KBM-7 (cell line): ENCODE data around the gene LSAMP.

Source experiments
- DNase-seq: peaks from one replicate; pipeline ENCODE4 v3.0.0-alpha.2; 2015
- in situ Hi-C: fragments of 300-500 bp; cut with MboI; formaldehyde crosslinking; loops from 2 replicates; pipeline ENCODE4 v1.14.3; 2020; ENCODE audit warnings: low sequenced_read_pairs, low pct_unique_long_range_greater_than_20kb, mixed read lengths

The LSAMP gene

DNA sequence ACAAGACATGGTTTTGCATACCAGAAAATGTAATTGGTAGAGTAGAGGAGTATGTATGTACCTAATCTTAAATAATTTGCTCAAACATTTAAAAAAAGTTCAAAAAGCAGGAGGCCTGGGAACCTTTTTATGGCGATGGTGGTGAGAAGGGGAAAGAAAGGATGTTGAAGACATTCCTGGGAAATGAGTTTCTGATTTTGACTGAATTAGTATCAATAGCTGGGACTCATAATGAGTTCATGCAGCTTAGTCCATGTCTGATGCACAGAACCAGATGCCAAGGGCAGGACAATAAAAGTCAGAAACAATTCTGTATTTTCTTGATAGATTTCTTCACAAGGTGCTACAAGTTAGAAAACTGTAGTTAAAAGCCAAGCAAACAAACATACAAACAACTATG lies 426.6 kb downstream of the LSAMP start:
- in situ Hi-C loops: no loop called here
- DNase-seq: no peak

- no peak for DNase-seq
- in situ Hi-C loops: no loop called here
Measured at GRCh38 chr3:116015931-116016330, 429.4 kb downstream of the LSAMP start.

GRCh38 chr3:116007000-116007399 lies 438.3 kb downstream of the LSAMP start:
- in situ Hi-C loops: no loop called here
- DNase-seq: no peak

DNA sequence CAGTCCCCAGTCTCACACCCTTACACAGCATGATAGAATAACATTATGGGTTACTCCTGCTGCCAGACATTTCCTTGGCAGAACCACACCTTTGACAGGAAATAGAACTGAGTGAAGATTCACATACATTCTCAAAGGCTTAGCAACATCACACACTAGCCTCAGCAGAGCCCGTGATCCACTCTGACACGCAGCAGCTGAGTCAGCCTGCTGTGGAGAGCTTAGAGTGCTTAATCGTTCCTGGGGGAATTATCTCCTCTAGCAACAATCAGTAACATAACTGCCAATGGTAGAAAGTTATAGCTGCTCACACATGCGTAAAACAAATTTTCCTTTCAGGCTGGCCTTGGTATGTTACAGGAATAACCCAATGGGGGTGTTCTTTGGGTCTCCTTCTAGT lies 439.9 kb downstream of the LSAMP start:
- DNase-seq: no peak
- in situ Hi-C loops: no loop called here

DNA sequence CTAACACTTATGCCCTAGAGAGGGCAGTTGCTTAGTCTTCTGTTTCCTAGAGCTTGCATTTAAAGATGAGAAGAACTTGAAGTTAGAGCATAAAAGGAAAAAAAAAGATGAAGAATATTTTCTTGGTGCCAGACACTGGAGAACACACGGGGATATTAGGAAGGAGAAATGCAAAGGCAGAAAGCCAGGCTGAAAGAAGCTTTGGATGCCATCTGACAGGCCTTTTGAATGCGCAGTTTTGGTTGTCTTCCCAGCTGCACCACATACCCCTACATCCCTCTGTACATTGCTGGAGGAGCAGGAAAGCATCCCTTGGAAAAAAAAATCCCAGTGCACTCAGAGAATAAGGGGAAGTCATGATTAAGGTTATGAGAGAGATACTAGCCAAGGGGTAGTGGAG lies 443.1 kb downstream of the LSAMP start:
- in situ Hi-C loops: no loop called here
- no peak for DNase-seq

- in situ Hi-C loops: no loop called here
Measured at GRCh38 chr3:116001151-116001621, 444.1 kb downstream of the LSAMP start.

DNA sequence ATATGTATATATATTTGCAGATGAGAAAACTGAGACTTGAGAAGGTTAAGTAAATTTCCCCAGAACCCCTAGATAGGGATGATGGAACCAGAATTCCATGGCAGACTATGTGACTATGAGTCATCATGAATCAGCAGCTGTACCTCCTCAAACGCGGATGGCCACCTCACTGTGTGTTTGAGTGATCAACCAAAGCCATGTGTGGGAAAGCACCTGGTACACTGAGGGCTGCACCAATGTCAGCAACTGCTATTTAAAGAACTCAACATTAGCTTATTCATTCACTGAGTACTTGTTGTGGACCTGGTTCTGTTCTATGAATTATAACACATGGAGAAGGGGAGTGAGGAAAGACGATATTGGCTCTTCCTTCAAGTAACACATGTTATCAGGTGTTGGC lies 445.0 kb downstream of the LSAMP start:
- in situ Hi-C loops: no loop called here
- DNase-seq: no peak

More at GRCh38 chr3:116001151-116001621, 444.1 kb downstream of the LSAMP start:
- no peak for DNase-seq

DNA sequence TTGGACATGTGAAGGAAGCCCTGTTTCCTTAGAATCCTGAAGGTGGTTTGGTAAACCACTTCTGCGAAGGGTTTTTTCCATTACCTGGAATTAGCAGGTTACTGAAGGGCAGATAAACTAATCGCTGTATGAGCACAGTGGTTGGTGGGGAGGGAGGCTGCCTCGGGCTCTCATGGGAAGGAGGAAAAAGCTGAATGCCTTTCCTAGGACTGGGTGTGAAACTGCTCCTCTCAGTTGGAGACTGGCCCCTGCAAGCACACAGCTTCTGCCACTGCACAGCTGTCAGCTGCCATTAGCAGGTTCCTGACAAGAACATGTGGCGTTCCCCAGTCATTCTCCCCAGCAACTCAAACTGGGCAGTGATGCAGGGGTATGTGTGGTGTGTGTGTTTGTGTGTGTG lies 445.7 kb downstream of the LSAMP start:
- no peak for DNase-seq
- in situ Hi-C loops: no loop called here

GRCh38 chr3:115999001-115999585 lies 446.2 kb downstream of the LSAMP start:
- DNase-seq: no peak
- in situ Hi-C loops: no loop called here

DNA sequence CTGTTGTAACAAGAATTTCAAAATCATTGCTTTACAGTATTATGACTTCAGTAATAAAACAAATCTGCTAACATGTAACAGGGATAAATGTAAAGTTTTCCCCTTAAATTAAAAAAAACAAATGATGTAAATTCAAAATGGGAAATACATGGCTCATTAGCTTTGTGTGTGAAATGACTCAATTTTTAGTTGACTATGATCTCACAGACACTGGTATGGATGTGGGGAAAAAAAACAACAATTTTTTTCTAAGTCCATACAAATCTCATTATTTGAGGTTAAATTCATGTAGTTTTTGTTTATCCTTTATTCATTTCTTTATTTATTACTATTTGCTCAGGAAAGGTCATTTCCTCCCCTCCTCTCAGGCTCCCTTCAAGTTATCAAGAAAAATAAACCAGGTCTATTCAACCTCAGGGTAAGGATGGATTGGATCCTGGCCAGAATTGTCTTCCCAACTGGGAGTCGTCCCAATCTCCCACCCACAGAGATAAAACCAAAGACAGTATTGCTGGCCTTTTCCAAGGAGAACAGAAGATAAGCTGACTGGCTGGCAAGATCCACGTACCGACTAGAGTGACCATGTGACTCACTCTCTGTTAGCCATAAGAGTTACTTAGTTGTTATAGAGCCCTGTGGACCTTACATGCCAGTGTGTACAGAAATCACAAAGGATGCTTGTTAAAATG lies 448.7 kb downstream of the LSAMP start:
- no peak for DNase-seq
- in situ Hi-C loops: no loop called here

GRCh38 chr3:115990669-115991068 lies 454.6 kb downstream of the LSAMP start:
- in situ Hi-C loops: no loop called here
- DNase-seq: no peak

- no peak for DNase-seq
- in situ Hi-C loops: no loop called here
Measured at GRCh38 chr3:115989684-115990421, 455.4 kb downstream of the LSAMP start.

DNA sequence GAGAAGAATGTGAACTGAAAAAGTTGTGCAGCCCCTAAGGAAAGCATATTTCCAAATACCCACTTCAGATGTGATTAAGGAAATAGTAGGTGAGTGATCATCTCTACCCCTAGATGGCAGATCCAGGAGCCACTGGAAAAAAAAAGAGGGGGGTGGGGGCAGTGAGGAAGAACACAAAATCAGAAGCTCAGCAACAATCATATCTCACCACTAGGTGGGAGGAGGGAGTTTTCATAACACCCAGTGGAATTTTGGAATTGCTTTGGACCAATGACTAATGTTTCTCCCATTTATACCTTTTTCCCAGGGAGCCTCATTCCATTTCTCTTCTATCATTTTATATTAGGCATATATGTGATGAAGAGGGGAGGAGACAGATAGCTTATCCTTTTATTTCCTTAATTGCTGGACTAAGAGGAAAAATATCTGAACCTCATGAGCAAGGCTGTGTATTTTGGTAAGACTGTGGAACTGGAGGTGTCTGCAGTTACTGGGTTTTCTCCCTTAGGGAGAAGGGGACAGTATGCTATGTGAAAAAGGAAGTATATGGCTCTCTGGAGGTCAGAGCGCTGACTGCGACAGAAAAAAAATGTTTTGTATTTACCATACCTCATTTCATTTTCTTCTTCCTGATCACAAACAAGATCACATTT lies 458.6 kb downstream of the LSAMP start:
- in situ Hi-C loops: no loop called here
- DNase-seq: peak; percentile 58

- in situ Hi-C loops: no loop called here
- DNase-seq: no peak
Measured at GRCh38 chr3:115982629-115983028, 462.7 kb downstream of the LSAMP start.

DNA sequence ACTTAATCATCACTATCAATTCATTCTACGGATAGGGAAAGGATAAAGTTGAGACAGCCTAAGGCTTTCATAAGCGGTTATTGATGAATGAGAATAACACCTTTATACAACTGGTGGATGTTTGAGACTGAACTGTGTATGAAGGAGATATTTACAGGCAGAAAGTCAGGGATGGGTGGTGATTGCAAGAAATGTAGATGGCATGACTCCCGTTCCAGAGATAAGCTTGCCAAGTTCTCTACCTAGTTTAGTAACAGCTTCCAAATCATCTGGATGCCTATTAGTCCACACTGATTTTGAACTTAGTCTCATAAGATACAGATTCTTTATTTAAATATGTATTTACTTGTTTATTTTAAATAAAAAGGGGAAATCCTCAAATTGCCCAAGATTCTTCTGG lies 463.2 kb downstream of the LSAMP start:
- no peak for DNase-seq
- in situ Hi-C loops: no loop called here

- no peak for DNase-seq
- in situ Hi-C loops: no loop called here
Measured at GRCh38 chr3:115980709-115981108, 464.6 kb downstream of the LSAMP start.

DNA sequence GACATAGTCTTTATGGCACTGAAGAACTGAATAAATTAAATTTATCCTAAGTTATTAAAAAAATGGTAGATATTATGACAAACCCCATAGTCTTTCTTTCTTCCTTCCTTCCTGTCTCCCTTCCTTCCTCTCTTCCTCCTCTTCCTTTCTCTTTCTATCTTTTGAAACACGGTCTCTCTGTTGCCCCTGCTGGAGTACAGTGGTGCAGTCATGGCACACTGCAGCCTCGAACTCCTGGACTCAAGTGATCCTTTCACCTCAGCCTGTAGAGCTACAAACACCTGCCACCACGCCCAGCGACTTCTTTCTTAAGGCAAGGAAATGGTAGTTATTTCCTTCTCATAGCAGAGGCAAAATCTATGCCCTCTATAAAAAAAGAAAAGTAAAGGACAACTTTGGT lies 467.4 kb downstream of the LSAMP start:
- in situ Hi-C loops: no loop called here

GRCh38 chr3:115975796-115976195 lies 469.5 kb downstream of the LSAMP start:
- no peak for DNase-seq
- in situ Hi-C loops: no loop called here

More for the DNA sequence above, 467.4 kb downstream of the LSAMP start:
- no peak for DNase-seq

GRCh38 chr3:115975353-115975752 lies 469.9 kb downstream of the LSAMP start:
- no peak for DNase-seq
- in situ Hi-C loops: no loop called here

DNA sequence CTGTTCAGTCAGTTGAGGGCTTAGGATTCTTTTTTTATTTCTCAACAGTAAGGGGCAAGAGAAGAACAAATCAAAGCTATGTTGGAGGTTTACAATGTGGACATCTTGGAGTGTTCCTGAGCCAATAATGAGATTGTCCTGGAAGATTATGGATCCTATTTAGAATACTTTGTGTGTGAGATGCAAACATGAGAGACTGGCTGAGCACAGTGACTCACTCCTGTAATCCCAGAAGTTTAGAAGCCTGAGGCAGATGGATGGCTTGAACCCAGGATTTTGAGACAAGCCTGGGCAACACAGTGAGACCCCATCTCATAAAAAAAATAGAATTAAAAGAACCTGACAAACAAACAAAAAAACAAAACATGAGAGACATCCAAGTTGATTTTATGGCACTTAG lies 470.3 kb downstream of the LSAMP start:
- in situ Hi-C loops: no loop called here
- no peak for DNase-seq
